ENCODE results near the gene CAPN13. TPM values are rescaled to one million over a fixed set of nuclear protein-coding genes. Genes with fewer than 3 reads are reported as not detected.

Gene CAPN13
- polyA plus RNA-seq, 1 donor: 19.7 TPM

GRCh38 chr2:30775833-30776232 is 31.4 kb downstream of the CAPN13 start:
- H3K9me3 ChIP-seq (ENCODE audit: control insufficient read depth, low read depth, low read length): no peaks in the 10 kb centered on the region
- peaks cover 21% of the 10 kb centered on the region for H3K4me1 ChIP-seq (ENCODE audit: control insufficient read depth, insufficient read depth, low read length)
- DNase-seq: peak; percentile 76 to 86
- no peaks in the 10 kb centered on the region for H3K27me3 ChIP-seq (ENCODE audit: control insufficient read depth, insufficient read depth, low read length)
- peak overlapping the region; percentile 18 for H3K27ac ChIP-seq (ENCODE audit: low read length)
- no peak overlapping the region for H3K4me3 ChIP-seq (ENCODE audit: low read length)
- no peaks in the 10 kb centered on the region for H3K36me3 ChIP-seq (ENCODE audit: control insufficient read depth, insufficient read depth, low read length)
- no CpG with 5 or more reads among the region's 7 CpGs for WGBS (ENCODE audit: insufficient coverage, low lambda C conversion rate)

GRCh38 chr2:30772021-30772705 is 35.1 kb downstream of the CAPN13 start:
- Histone ChIP-seq H3K36me3 (ENCODE audit: control insufficient read depth, insufficient read depth, low read length) (no peaks in the 10 kb centered on the region), H3K4me3 (ENCODE audit: low read length) (no peak overlapping the region), H3K27ac (ENCODE audit: low read length) (no peak overlapping the region), H3K27me3 (ENCODE audit: control insufficient read depth, insufficient read depth, low read length) (no peaks in the 10 kb centered on the region), H3K4me1 (ENCODE audit: control insufficient read depth, insufficient read depth, low read length) (peaks cover 14% of the 10 kb centered on the region), H3K9me3 (ENCODE audit: control insufficient read depth, low read depth, low read length) (no peaks in the 10 kb centered on the region)
- no CpG with 5 or more reads among the region's 3 CpGs for WGBS (ENCODE audit: insufficient coverage, low lambda C conversion rate)
- DNase-seq: no peak

GRCh38 chr2:30770816-30771576 is 36.2 kb downstream of the CAPN13 start:
- H3K27ac ChIP-seq (ENCODE audit: low read length): no peak overlapping the region
- no peaks in the 10 kb centered on the region for H3K36me3 ChIP-seq (ENCODE audit: control insufficient read depth, insufficient read depth, low read length)
- DNase-seq: no peak
- peaks cover 2% of the 10 kb centered on the region for H3K4me1 ChIP-seq (ENCODE audit: control insufficient read depth, insufficient read depth, low read length)
- H3K27me3 ChIP-seq (ENCODE audit: control insufficient read depth, insufficient read depth, low read length): no peaks in the 10 kb centered on the region
- H3K4me3 ChIP-seq (ENCODE audit: low read length): no peak overlapping the region
- no CpG with 5 or more reads among the region's 11 CpGs for WGBS (ENCODE audit: insufficient coverage, low lambda C conversion rate)
- H3K9me3 ChIP-seq (ENCODE audit: control insufficient read depth, low read depth, low read length): no peaks in the 10 kb centered on the region

GRCh38 chr2:30769891-30770462 is 37.3 kb downstream of the CAPN13 start:
- Histone ChIP-seq H3K9me3 (ENCODE audit: control insufficient read depth, low read depth, low read length) (no peaks in the 10 kb centered on the region), H3K36me3 (ENCODE audit: control insufficient read depth, insufficient read depth, low read length) (no peaks in the 10 kb centered on the region), H3K4me1 (ENCODE audit: control insufficient read depth, insufficient read depth, low read length) (no peaks in the 10 kb centered on the region), H3K4me3 (ENCODE audit: low read length) (no peak overlapping the region), H3K27ac (ENCODE audit: low read length) (no peak overlapping the region), H3K27me3 (ENCODE audit: control insufficient read depth, insufficient read depth, low read length) (no peaks in the 10 kb centered on the region)
- DNase-seq: no peak
- 60% methylated on average over 4 of the region's 10 CpGs for WGBS (ENCODE audit: insufficient coverage, low lambda C conversion rate)

GRCh38 chr2:30769481-30769780 is 37.8 kb downstream of the CAPN13 start:
- no peak overlapping the region for H3K27ac ChIP-seq (ENCODE audit: low read length)
- DNase-seq: no peak
- no peak overlapping the region for H3K4me3 ChIP-seq (ENCODE audit: low read length)
- H3K4me1 ChIP-seq (ENCODE audit: control insufficient read depth, insufficient read depth, low read length): no peaks in the 10 kb centered on the region
- no peaks in the 10 kb centered on the region for H3K9me3 ChIP-seq (ENCODE audit: control insufficient read depth, low read depth, low read length)
- H3K36me3 ChIP-seq (ENCODE audit: control insufficient read depth, insufficient read depth, low read length): no peaks in the 10 kb centered on the region
- WGBS (ENCODE audit: insufficient coverage, low lambda C conversion rate): 100% methylated on average over 1 of the region's 2 CpGs
- no peaks in the 10 kb centered on the region for H3K27me3 ChIP-seq (ENCODE audit: control insufficient read depth, insufficient read depth, low read length)

- DNase-seq: no peak
- no peak overlapping the region for H3K4me3 ChIP-seq (ENCODE audit: low read length)
- H3K4me1 ChIP-seq (ENCODE audit: control insufficient read depth, insufficient read depth, low read length): no peaks in the 10 kb centered on the region
- H3K36me3 ChIP-seq (ENCODE audit: control insufficient read depth, insufficient read depth, low read length): no peaks in the 10 kb centered on the region
- H3K9me3 ChIP-seq (ENCODE audit: control insufficient read depth, low read depth, low read length): no peaks in the 10 kb centered on the region
- H3K27me3 ChIP-seq (ENCODE audit: control insufficient read depth, insufficient read depth, low read length): no peaks in the 10 kb centered on the region
- no peak overlapping the region for H3K27ac ChIP-seq (ENCODE audit: low read length)
- 80% methylated on average over 1 of the region's 9 CpGs for WGBS (ENCODE audit: insufficient coverage, low lambda C conversion rate)
Observed at GRCh38 chr2:30768708-30769480, 38.4 kb downstream of the CAPN13 start.

- Histone ChIP-seq H3K27ac (ENCODE audit: low read length) (no peak overlapping the region), H3K27me3 (ENCODE audit: control insufficient read depth, insufficient read depth, low read length) (no peaks in the 10 kb centered on the region), H3K9me3 (ENCODE audit: control insufficient read depth, low read depth, low read length) (no peaks in the 10 kb centered on the region), H3K4me3 (ENCODE audit: low read length) (no peak overlapping the region), H3K36me3 (ENCODE audit: control insufficient read depth, insufficient read depth, low read length) (no peaks in the 10 kb centered on the region), H3K4me1 (ENCODE audit: control insufficient read depth, insufficient read depth, low read length) (no peaks in the 10 kb centered on the region)
- no peak for DNase-seq
- WGBS (ENCODE audit: insufficient coverage, low lambda C conversion rate): 83% methylated on average over 4 of the region's 8 CpGs
Observed at GRCh38 chr2:30768036-30768686, 39.1 kb downstream of the CAPN13 start.

GRCh38 chr2:30766666-30767065 is 40.6 kb downstream of the CAPN13 start:
- H3K4me1 ChIP-seq (ENCODE audit: control insufficient read depth, insufficient read depth, low read length): no peaks in the 10 kb centered on the region
- H3K4me3 ChIP-seq (ENCODE audit: low read length): no peak overlapping the region
- H3K27ac ChIP-seq (ENCODE audit: low read length): no peak overlapping the region
- whole genome bisulfite sequencing (ENCODE audit: insufficient coverage, low lambda C conversion rate): no CpG with 5 or more reads among the region's 3 CpGs
- no peak for DNase-seq
- no peaks in the 10 kb centered on the region for H3K27me3 ChIP-seq (ENCODE audit: control insufficient read depth, insufficient read depth, low read length)
- H3K36me3 ChIP-seq (ENCODE audit: control insufficient read depth, insufficient read depth, low read length): no peaks in the 10 kb centered on the region
- no peaks in the 10 kb centered on the region for H3K9me3 ChIP-seq (ENCODE audit: control insufficient read depth, low read depth, low read length)

GRCh38 chr2:30765876-30766470 is 41.3 kb downstream of the CAPN13 start:
- no peak overlapping the region for H3K27ac ChIP-seq (ENCODE audit: low read length)
- no peaks in the 10 kb centered on the region for H3K36me3 ChIP-seq (ENCODE audit: control insufficient read depth, insufficient read depth, low read length)
- no CpG with 5 or more reads among the region's 12 CpGs for WGBS (ENCODE audit: insufficient coverage, low lambda C conversion rate)
- H3K4me1 ChIP-seq (ENCODE audit: control insufficient read depth, insufficient read depth, low read length): no peaks in the 10 kb centered on the region
- no peaks in the 10 kb centered on the region for H3K27me3 ChIP-seq (ENCODE audit: control insufficient read depth, insufficient read depth, low read length)
- no peaks in the 10 kb centered on the region for H3K9me3 ChIP-seq (ENCODE audit: control insufficient read depth, low read depth, low read length)
- no peak overlapping the region for H3K4me3 ChIP-seq (ENCODE audit: low read length)
- DNase-seq: no peak

GRCh38 chr2:30765191-30765590 is 42.1 kb downstream of the CAPN13 start:
- no peak for DNase-seq

More at GRCh38 chr2:30765191-30765590, 42.1 kb downstream of the CAPN13 start:
- H3K27me3 ChIP-seq (ENCODE audit: control insufficient read depth, insufficient read depth, low read length): no peaks in the 10 kb centered on the region
- no peaks in the 10 kb centered on the region for H3K36me3 ChIP-seq (ENCODE audit: control insufficient read depth, insufficient read depth, low read length)
- H3K9me3 ChIP-seq (ENCODE audit: control insufficient read depth, low read depth, low read length): no peaks in the 10 kb centered on the region
- no CpG with 5 or more reads among the region's 4 CpGs for WGBS (ENCODE audit: insufficient coverage, low lambda C conversion rate)
- H3K27ac ChIP-seq (ENCODE audit: low read length): no peak overlapping the region
- no peak overlapping the region for H3K4me3 ChIP-seq (ENCODE audit: low read length)
- no peaks in the 10 kb centered on the region for H3K4me1 ChIP-seq (ENCODE audit: control insufficient read depth, insufficient read depth, low read length)

All from large intestine (tissue), 3 donors.